Stimulated activated CD8-positive, alpha-beta memory T cell treated with anti-CD3 and anti-CD28 coated beads, Interleukin-15, amount 100 ng/mL, for 48 hours (primary cell): Measurements from ENCODE around the gene GALNT12.

Experiments used
- DNase-seq, 2 donors: peaks; one replicate each; pipeline ENCODE4 v3.0.0-alpha.2; 2020; ENCODE audit warnings: low read depth in 2 of 2

The GALNT12 gene

DNA sequence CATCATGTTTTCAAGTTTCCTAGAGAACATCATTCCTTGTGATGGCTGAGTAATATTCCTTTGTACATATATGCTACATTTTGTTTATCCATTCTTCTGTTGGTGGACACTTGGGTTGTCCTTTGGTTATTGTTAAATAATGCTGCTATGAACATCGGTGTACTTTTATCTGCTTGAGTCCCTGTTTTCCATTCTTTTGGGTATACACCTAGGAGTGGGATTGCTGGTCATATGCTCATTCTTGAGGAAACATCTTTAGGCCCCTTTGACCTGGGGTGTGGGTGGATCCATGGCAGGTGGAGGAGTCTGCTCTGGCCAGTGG, 25.3 kb downstream of the GALNT12 start:
- DNase-seq = no peak

DNA sequence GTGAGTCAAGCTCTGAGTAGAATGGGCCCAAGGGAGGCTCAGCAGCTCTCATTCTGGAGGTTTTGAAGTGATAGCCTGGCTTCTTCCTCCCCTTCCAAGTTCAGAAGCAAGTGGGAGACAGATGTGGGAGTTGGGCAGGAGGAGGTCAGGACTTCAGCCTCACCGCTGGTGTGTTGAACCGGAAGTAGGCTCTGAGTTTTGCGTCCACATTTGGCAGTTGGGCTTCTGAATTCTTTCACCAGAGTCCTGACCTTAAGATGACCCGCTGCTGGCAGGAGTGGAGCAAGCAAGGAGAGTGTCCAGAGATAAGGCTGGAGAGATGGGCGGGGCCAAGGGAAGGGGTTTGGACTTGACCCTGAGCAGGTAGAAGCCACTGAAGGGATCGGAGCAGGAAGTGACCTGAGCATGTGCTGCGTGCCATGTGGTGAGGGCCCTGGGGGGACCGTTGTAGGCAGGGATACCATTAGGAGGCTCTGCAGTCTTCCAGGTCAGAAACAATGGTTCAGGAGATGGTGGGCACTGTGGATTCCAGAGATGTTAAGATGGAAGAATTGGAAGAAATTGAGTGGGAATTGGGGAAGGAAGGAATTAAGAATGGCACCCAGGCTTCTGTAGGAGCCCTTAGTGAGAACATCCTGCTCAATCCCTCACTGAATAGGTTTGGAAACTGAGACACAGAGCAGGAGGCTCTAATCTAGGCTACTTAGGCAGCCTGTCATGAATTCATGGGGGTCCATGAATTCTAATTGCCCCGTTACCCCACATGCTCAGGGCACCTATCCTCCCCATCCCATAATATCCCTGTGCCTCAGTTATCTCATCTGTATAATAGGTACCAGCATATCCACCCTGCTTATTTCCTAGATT, 25.9 kb downstream of the GALNT12 start:
- no peak for DNase-seq

DNA sequence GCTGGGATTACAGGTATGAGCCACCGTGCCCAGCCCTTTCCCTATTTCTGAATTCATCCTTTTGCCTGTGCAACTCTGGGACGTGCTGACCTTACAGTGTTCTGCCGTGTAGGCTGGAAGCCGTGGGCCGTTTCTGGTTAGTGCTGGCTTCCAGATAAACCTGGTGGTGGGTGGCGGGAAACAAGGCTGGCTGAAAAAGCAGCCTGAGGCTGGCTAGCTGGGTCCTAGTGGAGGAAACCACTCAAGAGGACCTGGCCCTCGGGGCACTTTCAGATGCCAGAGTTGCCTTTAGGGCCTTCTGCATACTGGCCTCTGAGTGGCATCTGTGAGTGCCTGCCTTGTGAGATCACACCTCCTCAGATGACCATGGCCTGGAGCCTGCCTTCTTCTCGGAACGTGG, 26.9 kb downstream of the GALNT12 start:
- DNase-seq = no peak

DNA sequence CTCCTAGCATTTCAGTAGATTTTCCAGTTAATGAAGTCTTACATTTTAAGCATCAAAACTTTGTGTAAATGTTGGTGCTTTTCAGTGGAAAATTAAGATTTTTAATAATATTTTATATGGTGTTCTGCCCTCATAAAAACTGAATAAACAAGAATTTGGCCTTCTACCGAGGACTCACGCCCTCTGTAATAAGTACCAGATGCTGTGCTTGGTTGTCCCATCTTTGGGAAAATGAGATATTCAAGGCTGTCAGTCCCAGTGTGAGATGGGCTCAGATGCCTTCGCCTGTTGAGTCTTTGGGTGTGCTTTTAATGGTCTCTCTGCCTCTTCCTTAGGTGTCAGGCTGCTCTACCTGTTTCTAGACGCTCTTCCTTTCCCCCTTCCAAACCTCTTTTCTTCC, 28.7 kb downstream of the GALNT12 start:
- DNase-seq = no peak

DNA sequence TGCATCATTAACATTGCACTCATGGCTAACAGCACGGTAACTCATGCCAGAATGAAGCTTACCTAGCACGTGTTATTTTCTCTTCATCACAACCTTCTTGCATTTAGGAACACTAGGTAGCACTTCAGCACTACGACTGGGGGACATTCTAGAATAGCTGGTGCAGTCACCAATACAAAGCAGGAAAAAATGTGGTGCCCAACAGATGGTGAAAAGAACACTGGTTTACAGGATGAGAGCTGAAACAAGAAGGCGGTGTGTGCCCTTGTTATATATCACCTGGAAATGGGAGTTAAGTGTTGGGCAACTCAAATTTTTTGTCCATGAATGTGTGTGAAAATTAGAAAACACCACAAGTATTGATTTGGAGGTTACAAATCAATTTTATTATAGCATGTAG, 30.0 kb downstream of the GALNT12 start:
- no peak for DNase-seq

DNA sequence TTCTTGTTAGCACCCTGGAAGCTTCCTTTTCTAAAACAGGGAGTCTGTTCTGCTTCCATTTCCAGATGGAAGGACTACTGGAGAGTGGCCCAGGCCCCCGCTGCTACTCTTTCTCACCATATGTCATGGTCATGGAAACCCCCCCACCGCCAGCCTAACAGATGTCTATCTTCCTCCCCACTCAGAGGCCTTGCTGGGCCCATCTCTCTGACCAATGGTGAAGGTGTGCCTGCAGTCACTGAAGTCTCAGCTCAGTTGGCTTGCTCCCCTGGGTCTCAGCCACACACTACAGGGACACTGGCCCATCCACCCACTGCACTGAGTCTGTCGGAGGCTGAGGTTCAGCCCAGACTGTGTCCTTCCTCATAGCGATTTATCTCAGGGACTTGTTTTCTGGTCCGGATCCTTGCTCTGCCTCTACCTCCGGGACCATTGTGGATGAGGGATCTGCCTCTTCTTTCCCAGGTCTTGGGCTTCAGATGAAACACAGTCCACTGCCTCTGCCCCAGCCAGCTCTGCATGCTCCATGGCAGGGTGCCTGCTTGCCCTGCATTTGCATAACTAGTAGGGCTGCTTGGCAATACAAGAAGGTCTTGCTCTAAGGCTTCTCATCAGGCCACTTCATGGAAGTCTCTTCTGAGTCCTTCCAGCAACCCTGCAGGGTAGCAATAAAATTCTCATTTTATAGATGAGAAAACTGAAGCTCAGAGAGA, 30.8 kb downstream of the GALNT12 start:
- no peak for DNase-seq

DNA sequence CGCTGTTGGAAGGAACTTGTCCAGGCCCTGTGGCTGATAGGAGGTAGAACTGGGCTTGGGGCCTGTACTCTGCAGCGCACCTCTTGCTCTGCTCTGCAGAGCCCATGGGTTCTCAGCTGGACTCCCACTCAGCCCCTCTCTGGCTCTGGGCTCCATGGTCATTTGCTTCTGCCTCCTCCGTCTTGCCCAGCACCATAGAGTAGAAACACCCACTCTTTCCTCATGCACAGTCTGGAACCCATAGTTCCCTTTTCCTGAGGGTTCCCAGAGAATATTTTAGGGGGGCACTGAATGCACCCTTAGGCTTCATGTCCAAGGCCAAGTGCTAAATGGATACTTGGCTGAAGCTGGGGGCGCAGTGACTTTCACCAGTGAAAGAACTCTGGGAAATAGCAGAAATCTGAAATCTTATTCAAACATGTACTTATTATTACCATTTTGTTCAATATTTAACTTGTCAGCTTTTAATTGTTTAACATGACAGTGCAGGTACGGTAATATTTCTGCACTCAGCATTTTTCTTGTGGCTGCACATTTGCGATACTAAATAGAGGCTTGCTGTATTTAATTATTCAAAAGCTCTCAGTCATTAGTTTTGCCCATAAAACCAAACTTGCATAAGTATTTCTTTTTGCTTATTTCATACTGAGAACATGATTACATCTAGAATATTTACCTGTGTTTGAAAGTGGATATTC, 31.5 kb downstream of the GALNT12 start:
- DNase-seq = no peak

DNA sequence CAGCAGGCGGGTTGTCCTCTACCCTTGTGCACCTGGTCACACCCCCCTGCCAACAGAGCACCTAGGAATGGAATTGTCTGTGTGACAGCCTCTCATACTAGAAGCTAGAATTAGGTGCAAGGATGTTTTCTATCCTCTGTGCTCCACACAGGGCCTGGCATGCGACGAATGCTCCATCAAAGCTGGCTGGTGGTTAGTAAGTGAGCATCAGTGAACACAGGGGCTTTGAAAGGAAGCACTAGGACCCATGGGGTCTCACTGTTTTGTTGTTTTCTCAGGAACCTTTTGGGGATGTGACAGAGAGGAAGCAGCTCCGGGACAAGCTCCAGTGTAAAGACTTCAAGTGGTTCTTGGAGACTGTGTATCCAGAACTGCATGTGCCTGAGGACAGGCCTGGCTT, 32.3 kb downstream of the GALNT12 start:
- DNase-seq = no peak

DNA sequence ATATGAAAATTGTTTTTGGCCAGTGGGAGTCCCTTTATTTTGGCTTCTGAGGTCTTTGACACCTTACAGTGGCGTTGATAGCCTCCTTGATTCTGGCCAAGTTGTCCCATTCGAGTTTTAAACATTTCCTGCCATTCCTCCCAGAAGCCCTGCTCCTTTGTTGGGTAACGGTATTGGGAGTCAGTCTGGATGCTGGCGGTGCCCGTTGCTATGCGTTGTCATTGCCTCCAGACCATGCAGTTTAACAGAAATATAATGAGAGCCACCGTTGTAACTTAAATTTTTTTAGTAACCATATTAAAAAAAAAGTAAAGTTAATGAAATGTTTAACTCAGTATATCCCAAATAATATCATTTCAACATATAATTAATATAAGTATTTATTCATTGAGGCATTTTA, 35.0 kb downstream of the GALNT12 start:
- no peak for DNase-seq

DNA sequence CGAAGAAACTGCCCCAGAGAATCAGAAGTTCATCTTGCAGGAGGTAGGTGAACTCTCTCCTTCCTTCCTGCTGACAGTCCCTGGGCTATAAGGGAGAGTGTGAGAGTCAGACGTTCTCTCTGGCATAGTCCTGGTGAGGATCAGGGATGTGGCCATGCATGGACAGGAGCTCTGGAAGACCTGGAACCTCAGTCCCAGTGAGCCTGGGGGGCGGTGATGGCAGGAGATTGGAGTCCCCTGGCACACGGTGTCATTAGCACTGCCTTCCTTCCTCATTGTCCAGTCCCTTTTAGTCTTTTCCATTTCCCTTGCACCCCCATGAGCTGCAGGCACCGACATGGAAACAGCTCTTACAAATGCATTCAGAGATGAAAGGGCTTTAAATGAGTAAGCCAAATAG, 38.6 kb downstream of the GALNT12 start:
- DNase-seq = no peak

DNA sequence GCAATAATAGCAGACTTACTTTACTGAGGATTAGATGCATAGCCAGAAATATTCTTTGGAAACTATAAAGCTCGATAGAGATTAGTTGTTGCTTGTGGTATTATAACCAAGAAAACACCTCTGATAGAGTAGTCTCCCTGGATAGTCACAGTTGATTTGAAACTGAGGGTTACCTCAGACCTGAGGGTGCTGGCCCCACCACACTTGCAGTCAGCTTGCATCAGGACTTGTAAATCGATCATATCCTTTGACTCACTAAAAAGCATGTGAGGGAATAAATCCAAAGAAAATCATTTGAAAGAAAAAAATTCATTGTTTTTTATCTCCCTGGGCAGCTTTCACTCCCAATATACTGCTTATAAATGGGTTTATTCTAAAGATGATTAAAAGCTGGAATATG, 39.4 kb downstream of the GALNT12 start:
- DNase-seq = no peak

DNA sequence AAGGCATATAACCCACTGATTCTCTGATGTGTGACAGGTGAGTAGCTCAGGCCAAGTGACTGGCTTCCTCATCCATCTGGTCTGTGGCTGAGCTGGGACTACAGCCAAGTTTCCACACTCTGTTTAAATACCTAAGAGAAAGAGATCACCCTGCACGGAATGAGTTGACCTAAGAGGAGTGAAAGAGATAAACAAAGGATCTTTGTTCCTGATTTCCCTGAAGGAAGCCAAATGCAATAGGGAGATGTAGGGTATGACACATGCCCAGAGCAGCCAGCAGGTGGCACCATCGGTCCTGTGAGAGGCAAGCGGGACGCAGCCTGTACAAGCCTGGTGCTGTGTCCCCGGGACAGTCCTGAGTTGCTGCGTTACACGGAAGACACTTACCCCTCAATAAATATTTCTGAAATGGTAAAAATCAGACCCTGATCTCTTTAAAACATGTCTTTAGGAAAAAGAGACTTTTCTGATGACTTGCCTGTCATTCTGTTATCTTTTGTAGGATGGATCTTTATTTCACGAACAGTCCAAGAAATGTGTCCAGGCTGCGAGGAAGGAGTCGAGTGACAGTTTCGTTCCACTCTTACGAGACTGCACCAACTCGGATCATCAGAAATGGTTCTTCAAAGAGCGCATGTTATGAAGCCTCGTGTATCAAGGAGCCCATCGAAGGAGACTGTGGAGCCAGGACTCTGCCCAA, 41.1 kb downstream of the GALNT12 start:
- peak; percentile 55 to 58 for DNase-seq

DNA sequence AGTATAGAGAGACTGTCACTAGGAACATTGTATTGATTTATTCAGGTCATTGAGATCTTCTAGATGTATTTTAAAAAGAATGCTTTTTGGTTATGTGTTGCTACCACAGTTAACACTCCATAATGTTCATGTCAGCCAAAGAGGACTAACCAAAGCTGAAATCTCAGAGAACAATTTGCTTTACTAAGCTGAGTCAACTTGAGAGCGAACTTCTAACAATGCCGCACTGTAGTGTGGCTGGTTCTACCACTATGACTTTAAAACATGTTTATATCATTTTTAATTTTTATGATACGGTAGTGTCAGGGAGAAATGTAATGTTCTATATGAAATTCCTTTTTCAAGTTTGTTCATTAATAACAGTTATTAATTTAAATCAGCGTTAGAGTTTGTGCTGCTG, 42.1 kb downstream of the GALNT12 start:
- DNase-seq = no peak

DNA sequence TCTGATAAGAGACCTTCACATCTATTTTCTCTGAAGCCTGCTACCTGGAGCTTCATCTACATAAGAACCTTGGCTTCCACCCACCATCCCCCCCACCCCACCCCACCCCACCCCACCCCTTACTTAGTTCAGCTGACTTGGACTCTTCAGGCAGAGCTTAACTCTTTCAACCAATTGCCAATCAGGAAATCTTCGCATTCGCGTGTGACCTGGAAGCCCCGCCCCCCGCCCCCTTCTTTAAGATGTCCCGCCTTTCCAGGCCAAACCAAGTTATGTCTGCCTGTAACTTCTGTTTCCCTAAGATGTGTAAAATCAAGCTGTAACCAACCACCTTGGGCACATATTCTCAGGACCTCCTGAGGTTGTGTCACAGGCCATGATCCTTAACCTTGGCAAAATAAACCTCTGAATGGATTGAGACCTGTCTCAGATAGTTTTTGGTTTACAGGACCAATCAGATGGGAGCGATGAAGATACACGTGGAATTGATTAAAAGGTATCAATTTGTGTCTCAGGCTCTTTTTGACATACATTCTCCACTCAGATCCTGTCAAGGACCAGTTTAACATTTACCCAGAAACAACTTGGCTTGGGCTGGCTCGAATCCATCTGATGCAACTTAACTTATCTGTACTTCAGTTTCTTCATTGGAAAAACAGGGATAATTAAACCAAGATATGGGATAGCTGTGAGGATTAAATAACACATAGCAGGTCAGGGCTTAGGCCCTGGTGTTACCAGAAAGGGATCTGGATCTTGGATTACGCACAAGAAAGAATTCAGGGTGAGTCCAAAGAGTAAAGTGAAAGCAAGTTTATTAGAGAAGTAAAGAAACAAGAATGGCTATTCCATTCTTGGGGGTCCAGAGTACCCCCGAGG, 43.6 kb downstream of the GALNT12 start:
- no peak for DNase-seq

DNA sequence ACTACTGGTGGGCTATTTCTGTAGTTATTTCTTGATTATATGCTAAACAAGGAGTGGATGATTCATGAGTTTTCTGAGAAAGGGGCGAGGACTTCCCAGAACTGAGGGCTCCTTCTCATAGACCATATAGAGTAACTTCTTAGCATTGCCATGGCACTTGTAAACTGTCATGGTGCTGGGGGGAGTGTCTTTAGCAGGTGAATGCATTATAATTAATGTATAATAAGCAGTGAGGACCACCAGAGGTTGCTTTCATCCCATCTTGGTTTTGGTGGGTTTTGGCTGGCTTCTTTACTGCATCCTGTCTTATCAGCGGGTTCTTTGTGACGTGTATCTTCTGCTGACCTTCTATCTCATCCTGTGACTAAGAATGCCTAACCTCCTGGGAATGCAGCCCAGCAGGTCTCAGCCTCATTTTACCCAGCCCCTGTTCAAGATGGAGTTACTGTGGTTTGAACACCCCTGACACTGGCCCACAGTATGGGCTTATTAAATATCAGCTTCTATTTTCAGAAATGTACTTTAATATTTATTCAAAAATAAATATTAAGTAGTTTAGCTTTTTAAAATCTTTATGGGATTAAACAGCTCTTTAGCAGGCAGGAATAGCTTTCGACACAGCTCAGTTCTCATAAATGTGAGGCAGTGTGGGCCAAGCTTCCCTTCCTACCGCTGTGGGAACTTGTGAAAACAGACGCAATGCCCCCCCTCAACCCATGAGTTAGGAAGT, 44.4 kb downstream of the GALNT12 start:
- DNase-seq = peak; percentile 25 to 33

DNA sequence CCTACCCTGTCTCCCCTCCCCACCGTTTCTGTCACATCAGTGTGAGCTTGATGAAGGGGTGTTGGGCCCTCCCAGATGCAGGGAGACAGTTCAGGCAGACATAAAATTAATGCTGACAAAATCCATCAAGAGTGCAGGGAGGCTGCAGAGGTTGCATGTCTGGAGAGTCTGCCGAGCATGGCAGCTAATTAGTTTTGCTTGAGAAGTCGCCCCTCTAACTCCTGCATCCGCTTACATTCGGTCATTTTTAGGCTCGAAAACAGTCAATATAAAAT, 44.9 kb downstream of the GALNT12 start:
- DNase-seq = no peak

DNA sequence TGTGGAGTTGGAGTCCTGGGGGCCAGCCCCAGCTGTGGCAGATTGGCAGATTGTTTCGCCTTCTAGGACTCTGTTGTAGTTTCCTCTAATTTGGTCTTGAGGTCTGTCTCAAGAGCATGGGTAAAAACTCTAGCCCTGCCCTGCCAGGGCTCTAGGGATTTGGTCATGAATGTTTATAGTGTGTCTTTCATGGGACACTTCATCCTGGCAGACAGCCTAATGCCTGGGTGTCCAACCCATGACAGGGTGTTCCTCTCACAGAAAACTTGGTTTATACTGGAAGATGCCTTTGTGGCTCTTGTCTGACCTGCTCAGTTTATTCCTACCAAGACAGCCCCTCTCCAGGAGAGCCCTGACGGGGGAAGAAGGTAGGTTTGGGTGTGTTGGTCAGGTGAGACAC, 45.5 kb downstream of the GALNT12 start:
- DNase-seq = no peak

DNA sequence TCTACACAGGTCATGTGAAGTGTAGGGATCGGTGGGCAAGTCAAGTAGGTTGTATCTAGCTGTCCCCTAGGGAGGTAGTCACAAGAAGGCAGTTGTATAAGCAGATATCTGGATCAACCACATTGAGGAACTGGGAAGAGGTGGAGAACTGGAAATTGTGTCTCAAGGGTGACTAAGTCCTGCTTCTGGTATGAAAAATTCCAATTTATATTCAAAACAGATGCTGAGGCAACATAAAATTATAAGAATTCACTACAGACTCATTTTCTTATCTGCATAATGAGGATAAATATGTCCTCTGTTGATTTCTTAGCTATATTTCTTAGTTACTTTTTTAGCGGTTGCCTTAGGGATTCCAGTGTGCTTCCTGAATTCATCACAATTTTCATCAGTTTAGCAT, 46.8 kb downstream of the GALNT12 start:
- DNase-seq = no peak

DNA sequence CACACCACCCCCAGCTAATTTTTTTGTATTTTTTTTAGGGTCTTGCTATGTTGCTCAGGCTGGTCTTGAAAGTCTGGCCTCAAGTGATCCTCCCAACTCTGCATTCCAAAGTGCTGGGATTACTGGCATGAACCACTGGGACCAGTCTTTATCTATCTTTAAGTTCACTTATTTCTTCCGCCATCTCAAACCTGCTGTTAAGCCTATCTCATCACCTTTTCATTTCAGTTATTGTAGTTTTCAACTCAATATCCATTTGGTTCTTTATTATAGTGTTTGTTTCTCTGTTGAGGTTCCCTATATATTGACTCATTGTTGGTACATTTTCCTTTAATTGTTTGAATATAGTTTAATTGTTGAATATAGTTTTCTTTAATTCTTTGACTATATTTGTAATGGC, 48.1 kb downstream of the GALNT12 start:
- no peak for DNase-seq

DNA sequence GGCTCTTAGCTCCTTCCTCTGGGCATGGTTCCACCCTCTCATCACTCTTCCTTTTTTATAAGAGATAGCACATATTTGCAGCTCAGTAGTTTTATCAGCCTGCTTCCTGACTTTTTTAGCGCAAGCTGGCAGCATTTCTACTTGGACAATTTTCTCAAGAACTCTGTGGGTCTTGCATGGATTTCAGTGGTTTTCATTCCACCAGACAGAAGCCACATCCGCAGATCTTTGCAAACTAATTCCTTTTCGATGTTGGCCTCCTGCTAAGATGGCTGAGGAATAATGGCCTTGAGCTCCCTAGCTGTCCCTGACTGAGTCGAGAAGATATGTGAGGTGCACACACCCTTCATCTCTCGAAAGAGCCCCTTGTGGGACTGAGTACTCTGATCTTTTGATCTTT, 49.5 kb downstream of the GALNT12 start:
- no peak for DNase-seq

DNA sequence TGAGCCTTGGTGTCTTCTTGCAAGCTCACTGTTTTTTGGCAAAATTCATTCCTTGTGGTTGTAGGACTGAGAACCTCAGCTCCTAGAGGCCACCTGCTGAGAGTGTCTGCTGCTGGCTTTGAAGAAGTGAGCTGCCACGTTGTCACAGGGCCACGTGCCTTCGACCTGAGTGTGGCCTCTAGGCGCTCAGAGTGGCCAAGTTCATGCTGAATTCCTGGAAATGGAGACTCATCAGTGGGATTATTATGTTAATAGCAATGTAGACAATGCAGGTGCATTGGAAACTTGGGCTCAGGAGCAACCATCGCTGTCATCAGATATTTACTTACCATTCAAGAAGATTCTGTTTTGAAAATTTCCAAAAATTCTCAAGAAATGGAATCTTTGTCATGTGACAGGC, 52.5 kb downstream of the GALNT12 start:
- DNase-seq = no peak
